ENCODE measurements around the gene C1QTNF5.

C1QTNF5 gene

DNA sequence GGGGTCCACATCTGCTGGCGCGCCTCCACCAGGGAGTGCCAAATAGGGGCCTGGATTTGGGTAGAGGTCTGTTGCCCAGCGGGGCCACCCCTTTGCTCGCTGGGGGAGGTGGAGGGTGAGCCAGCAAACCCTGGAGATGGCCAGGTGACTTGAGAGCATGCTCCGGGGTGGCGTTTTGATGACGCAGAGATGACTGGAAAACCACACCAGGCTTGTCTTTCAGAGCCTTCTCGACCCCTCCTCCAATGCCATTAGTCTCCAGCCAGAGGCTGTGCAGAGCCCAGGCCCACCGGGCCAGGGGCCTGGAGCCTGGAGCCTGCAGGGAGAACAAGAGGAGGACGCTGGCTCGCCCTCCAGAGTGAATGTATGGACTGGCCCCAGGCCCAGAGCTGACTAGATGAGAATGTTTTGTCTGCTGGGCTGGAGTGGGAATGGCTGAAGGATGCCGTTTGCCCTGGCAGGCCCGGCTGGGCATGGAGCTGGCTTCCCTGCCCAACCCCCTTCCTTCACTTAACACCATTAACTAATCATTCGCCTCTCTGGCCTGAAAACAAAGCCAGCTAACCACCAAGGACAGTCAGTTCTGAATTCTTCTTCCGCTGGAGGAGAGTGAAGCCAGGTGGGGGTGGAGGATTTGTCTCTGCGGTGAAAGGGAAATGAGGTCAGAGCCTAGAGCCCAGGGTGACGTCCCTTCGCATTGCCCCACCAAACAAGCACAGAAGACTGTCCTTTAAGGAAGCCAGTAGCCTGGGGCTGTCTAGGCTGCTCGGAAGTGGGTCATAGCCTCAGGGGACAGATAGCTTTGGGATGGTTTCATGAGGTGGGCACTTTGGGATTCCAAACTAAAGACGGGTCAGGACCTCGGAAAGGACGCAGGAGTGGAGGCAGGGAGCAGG is 22.2 kb downstream of the C1QTNF5 start:
- DNase-seq (ENCODE audit: low read depth in 2 of 2, low spot score in 1 of 2), result no peak

DNA sequence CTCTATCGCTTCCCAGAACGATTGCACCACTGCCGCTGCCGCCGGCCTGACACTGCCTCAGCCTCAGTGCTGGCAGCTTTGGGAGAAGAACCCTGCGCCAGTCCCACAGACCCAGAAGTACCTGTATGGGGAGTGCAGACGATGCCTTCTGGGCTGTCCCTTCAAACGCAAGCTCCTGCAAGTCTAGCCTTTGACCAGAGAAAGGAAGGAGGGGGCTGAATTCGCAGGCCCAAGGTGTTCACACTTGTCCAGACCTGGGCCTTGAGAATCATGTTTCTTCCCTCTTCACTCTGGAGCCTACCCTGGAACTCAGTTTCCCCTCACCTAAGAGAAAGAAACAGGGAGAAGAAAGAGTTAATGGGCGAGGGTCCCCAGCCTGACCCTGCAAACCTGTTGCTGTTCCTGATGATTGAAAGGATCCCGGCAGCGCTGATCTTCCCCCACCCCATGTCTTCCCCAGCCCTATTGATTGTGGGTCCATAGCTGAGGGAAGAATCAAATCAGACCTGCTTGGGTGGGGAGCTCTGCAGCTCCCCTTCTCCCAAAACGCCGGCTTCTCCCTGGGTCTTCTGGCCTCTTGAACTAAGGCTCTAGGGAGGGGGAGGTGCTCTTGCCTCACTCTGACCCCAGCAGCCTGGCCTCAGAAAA is 23.0 kb downstream of the C1QTNF5 start:
- no peak for DNase-seq (ENCODE audit: low read depth in 2 of 2, low spot score in 1 of 2)

DNA sequence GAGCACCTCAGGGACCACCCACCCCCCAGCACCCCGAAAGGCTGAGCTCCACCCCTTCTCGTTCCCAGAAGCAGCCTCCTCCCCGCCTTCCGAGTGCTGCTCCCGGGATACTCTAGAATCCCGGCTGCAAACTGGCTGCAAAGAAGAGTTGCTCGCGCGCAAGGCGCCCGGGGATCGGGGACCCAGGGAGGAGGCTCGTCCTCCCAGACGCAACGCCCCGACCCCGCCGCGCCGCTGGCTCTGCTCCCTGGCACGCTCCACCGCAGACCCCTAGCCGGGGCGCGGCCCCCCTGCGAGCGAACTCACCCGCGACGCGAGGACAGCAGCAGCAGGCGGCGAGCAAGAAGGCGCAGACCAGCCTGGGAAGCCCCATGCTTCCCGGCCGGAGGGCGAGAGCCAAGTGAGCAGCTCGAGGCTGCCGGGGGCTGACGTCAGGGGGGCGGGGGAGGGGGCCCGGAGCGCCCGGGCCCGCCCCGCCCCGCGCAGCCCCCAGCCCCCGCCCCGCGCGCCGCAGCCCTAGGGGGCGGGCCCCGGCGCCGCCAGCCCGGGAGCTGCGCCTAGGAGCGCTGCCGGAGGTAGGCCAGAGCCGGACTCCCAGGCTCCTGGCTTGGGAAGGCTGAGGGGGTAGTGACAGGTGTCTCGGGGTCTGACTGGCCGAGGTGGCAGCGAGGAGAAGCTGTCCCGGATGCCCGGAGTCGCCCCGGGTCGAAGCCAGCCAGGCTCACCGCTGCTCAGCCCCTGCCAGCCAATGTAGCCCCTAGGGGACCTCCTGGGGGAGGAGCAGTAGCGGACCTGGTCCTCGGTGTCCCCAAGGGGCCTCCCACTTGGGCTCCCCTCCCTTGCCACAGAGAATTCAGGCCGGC is 23.7 kb downstream of the C1QTNF5 start, which contains the start of gene MCAM:
MCAM (minus strand) TSS at position 402 of the 863 bp plus-strand sequence; CDS start at position 373, 29 bp downstream.
- DNase-seq (ENCODE audit: low read depth in 2 of 2, low spot score in 1 of 2), result no peak

DNA sequence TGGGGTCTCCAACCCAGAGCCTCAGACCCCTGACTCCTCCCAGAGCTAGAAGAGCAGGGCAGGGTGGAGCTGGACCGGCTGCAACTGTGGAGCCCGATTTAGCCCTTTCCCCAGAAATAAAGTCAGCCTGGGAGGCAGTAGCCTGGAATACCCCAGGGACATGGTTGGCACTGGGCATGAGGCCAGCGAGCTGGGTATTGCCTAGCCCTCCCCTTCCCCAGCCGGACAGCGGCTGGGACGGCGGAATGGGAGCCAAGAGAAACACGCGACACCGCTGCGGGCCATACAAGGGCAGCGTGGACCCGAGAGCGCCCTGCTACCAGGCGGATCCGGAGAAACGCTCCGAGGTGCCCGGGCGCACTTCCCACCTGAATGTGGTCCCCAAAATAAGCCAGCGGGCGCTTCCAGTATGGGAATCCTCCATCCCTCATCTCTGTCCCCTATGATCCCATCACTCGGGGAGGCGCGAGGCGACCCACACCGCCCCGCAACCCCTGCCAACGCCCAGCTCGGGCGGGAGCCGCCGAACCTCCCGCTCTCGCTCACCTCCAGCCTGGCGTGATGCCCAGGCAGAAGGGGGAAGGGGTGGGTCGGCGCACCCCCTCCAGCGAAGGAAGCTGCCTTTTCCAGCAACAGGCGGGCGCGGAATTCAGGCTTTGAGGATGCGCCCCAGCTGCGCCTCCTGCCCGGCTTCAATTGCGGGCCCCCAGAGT is 24.5 kb downstream of the C1QTNF5 start:
- no peak for DNase-seq (ENCODE audit: low read depth in 2 of 2, low spot score in 1 of 2)

DNA sequence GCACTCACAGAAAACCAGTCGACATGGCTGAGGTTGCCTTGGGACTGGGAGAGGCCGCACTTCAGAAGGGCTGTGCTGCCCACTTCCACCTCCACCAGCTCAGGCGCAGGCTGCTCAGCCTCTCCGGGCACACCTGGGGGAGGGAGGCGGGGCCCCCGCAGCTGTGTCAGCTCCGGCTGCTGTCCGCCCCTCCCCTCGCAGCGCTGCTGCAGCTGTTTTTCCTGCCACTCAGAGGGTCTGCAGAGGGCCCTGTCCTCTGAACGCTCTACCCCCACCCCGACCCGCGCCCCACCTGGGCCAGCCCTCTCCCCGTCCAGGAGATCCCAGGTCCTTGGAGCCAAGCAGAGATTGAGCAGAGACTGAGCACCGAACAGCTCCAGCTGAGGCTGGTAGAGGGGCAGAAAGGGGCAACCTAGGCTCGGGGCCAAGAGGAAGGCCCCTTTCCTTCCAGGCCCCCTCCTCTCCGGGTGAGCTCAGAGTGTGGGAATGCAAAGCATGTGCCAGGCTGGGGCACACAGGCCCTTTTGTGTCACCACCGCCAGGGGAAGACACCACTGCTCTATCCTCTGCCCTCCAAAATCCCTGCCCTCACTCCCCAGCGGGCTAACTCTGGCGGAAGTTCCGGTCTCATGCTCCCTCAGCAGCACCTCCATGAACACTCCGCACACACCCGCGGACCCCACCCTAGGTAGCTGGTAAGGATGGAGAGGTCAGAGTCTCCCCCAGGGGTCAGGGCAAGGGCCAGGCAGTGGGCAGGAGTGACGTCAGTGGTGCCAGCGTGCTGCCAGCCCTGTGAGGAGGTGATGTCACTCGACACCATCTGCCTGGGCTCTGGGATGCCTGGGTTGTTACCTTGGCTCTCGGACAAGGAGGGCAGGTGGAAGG is 25.3 kb downstream of the C1QTNF5 start:
- no peak for DNase-seq (ENCODE audit: low read depth in 2 of 2, low spot score in 1 of 2)

DNA sequence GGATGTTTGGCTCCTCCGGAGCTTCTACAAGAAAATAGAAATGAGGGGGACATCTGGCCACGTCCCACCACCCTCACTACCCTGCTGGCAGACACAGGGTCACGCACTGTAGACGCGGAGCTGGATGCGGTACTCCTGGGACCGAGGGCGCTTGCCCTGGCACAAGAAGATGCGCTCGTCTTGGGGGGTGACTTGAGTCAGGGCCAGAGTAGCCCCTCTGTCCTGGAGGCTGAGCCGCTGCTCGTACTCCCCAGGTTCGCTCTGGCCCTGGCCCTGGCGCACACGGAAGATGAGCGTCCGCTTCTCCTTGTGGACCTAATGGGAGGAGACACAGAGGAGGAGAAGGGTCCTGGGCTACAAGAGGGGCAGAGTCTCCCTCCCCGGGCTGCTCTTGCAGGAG is 26.0 kb downstream of the C1QTNF5 start:
- DNase-seq (ENCODE audit: low read depth in 2 of 2, low spot score in 1 of 2), result no peak

DNA sequence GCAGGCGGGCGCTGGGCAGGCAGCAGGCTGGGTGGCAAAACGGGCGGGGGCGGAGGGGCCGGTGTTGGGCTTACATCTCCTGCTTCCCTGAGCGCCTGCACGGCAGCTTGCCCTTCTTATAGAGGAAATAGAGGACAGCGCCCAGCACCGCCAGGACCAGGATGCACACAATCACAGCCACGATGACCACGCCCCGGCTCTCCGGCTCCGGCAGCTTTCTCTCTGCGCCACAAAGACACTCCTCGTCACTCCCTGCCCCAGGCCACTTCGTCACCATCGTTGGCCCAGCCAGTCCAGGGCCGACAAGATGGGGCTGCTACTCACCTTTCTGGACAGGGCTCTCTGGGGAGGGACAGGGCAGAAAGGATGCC is 30.0 kb downstream of the C1QTNF5 start:
- DNase-seq (ENCODE audit: low read depth in 2 of 2, low spot score in 1 of 2), result no peak

DNA sequence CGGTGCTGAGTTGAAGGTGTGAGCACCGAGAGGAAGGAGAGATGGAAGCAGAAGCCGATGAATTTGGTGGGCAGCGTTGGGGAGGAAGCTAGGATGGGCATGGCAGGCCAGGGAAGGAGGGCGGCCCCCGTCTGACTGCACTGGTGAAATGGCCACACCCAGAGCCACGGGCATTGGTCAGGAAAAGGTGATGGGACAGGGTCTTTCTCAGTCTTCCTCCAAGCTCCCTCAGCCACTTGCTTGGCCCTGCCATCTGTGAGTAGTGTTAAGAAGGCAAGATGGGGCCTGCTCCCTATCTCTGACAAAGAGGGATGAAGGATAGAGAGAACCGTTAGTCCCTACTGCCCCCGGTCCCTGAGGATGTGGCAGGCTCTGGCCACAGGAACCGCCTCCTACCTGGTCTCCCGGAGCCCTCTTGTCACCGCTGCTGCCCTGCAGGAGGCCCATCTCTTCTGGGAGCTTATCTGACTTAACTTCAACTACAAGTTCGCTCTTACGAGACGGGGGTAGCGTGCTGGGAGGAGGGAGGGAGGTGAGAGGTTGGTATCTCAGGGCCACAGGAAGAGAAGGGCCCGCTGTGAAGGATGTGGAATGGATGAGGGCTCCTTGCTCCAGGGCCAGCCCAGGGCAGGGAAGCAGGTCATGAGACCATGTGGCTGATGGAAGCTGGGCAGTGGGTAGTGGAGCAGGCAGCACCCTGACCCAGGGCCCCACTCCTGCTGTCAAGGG is 30.6 kb downstream of the C1QTNF5 start:
- no peak for DNase-seq (ENCODE audit: low read depth in 2 of 2, low spot score in 1 of 2)

DNA sequence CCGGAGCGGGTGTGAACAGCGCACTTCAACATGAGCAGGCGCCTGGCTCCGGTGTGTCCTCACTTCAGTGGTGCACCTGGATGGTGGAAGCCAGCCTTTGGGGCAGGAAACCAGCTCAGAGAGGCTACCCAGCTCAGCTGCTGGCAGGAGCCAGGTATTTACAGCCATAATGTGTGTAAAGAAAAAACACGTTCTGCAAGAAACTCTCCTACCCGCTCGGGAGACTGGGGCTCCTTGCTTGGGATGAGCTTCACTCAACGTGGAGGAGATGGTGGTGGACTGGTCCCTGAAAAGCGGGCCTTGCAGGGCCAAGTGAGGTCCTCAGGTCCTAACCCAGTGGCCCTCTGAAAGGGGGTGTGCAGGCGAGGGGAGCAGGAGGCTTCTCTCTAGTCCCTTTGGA is 31.3 kb downstream of the C1QTNF5 start:
- no peak for DNase-seq (ENCODE audit: low read depth in 2 of 2, low spot score in 1 of 2)

DNA sequence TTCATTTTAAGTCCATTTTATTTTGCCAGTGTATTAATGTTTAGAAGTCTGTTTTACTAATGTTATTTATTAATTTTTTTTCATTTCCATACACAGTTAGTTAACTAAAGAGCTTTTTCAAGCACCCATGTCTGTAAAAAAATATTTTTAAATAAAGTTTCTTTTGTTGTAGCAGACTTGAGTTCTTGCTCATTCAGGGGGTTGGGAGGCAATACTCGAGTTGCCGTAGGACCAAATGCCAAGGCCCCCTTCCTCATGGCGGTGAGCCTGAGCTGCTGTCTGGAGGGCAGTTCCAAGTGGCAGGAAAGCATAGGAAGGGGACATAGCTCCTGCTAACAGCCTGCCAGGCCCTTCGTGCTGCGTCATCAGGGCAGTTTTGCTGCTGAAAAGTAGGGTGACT is 32.7 kb downstream of the C1QTNF5 start:
- no peak for DNase-seq (ENCODE audit: low read depth in 2 of 2, low spot score in 1 of 2)

DNA sequence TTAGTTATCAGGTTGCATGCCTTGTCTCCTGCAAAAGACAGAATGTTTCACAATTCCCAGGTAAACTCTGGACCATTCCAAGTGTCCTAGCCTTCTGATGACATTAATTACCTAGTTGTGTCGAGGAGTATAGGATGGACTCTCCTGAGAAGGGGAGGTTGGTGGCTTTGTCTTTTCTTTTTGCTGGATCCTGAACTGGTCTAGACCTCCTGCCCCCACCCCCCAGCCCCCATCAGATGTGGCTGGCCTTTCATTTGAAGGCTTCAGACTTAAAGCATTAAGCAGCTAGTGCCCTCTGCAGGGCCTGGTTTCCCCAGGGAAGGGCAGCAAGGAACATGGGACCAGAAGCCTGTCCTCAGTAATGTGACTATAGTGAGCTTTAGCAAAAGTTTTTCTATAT is 33.5 kb downstream of the C1QTNF5 start:
- DNase-seq (ENCODE audit: low read depth in 2 of 2, low spot score in 1 of 2), result no peak

DNA sequence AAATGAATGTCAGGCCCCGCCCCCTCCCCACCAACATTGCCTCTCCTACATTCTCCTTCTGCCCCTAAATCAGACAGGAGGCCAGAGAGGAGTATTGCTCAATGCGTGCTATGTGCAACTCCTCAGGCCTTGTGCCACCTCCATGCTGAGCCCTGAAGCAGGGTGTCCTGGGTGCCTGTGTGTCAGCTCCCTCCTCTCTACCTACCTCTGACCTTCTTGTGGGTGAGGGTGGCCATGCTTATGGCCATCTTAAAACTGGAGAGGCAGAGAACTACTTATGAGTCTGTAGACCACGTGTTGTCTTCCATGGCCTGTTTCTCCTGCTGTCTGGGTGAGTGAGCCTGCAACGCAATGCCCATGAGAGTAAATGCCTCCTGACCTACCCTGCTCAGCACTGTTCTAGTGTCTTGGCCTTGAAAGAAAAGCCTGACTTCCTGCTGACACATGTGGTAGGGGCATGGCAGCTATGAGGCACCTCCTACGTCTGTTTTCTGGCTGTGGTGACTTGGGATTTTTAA is 34.3 kb downstream of the C1QTNF5 start:
- DNase-seq (ENCODE audit: low read depth in 2 of 2, low spot score in 1 of 2), result no peak

DNA sequence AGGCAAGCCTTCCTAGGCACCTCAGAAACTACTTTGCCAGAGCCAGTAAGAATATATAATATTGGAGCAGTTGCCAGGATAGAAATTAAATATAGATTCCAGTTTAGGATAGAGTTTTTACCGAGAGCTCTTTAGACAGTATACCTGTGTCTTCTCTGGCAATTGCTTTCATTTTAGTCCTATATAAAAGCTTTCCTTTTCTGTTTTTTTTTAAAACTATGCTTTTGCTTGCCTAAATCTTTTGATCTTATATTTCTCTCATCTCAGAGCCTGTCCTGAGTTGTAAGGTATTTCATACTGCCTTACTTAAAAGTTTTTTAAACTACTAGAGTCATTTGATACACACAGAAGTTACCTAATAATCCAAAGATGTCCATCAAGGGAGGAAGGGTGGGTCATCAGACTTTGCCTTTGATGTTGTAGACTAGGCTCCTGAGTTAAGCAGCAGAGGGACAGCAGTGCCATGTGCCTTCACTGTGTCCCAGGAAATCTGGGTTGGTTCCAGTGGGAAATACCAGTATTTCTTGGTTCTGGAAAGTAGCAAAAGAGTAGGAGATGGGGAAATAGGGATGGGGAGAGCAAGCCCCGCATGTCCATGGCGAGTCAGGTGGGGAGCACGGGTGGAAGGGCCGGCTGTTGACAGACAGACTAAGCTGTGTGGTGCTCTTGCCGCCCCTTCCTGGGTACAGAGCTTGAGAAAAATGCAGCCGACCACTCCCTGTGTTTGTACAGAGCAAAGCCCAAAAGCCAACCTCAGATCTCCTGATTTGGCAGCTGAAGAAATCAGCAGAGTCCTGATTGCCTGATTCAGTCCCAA is 34.9 kb downstream of the C1QTNF5 start:
- DNase-seq (ENCODE audit: low read depth in 2 of 2, low spot score in 1 of 2), result no peak

DNA sequence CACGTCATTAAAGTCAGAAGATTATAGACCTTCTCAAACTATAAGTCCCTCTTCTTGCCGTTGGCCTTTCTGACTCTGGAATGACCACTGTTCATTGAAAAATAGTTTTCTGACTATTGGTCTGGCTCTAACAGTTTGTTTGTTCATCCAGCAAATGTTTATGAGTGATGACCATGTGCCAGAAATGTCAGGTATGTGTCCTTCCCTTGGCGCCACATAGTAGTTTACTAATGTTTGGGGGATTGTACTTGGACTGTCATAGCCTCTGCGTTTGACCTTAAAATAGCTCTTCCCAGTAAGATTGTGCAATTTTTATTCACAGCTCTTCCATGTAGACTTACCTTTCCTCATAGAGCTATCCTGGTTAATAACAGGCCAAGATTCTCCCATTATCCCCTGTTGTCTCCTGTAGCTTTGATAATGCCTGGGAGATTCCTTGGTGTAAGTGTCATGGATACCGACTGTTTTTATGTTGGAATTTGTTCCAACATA is 37.4 kb downstream of the C1QTNF5 start:
- DNase-seq (ENCODE audit: low read depth in 2 of 2, low spot score in 1 of 2), result no peak

DNA sequence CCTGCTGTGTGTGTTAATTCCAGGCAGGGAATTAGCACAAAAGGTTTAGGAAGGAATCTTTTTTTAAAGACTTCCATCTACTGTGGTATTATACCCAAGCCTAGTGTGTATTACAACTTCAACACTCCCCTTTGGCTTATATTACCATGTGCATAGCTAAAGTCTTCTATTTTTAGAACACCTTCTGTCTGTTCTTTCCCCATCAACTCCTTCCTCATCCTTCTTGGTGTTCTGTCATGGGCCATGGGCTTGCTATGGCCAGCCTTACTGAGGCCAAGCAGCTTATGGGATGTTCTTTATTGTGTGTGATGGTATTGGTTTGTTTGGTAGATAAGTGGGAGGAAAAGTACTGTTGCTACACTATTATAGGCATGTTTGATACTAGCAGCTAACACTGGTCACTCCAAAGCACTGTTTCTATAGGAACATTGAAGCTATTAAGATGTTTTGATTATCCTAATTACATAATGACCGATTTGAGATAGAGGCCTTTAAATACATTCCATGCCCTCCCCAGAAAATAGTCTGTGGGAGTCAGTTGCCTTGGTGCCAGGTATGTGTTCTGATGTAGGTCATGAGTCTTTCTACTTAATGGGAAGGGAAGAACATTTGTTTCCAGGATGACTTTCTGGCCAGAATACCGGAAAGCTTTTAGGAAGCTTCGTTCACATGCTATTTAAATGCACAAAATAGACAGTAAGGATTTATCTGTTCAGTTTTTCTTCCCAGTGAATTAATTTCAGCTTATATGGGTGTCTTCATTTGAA is 40.3 kb downstream of the C1QTNF5 start:
- no peak for DNase-seq (ENCODE audit: low read depth in 2 of 2, low spot score in 1 of 2)

DNA sequence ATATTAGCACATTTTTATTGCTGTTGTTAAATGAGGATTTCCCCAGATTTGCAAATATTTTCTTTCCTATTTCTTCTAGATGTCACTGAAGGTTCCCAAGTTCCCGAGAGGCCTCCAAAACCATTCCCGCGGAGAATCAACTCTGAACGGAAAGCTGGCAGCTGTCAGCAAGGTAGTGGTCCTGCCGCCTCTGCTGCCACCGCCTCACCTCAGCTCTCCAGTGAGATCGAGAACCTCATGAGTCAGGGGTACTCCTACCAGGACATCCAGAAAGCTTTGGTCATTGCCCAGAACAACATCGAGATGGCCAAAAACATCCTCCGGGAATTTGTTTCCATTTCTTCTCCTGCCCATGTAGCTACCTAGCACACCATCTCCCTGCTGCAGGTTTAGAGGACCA is 41.3 kb downstream of the C1QTNF5 start:
- no peak for DNase-seq (ENCODE audit: low read depth in 2 of 2, low spot score in 1 of 2)

DNA sequence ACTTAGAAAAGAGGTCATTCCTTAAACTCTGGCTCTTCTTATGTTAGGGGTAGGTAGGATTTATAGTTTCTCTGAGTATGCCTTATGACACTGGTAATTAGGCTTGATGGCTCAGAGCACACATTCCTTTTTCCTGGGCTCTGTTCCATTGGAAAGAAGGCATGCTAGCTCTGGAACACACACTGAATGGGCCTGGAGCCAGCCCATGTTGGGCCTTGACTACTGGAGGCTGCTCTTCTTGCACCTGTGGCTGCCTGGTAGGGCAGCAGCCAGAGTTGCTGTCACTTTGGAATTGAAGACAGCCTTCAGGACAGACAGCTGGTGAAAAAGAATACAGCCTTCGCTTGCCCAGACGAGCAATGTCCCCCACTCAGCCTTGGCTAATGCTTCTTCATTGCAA is 42.0 kb downstream of the C1QTNF5 start:
- no peak for DNase-seq (ENCODE audit: low read depth in 2 of 2, low spot score in 1 of 2)
